Spleen (tissue), 11 donors: ENCODE data around the gene MYO16. TPM values are rescaled to one million over a fixed set of nuclear protein-coding genes. Genes with fewer than 3 reads are reported as not detected.

Source experiments
- DNase-seq: peaks from one replicate; pipeline ENCODE4 v3.0.0-alpha.2; 2020
- H3K27ac ChIP-seq, 8 donors: fragments of 200-600 bp; sonication (generic) in 7 of 8; 1 replicate in 4 of 8; 2 replicates in 4 of 8; pipeline versions ENCODE4 v1.5.0 to v1.8.0; 2016 to 2021; ENCODE audit warnings: inconsistent platforms in 4 of 8, mild to moderate bottlenecking in 4 of 8, moderate library complexity in 1 of 8
- H3K27me3 ChIP-seq, 7 donors: fragments of 200-600 bp; sonication (generic) in 6 of 7; replicated peaks in 1 of 7; 1 replicate in 4 of 7; 2 replicates in 3 of 7; pipeline versions ENCODE4 v1.5.0 to v1.8.0; 2016 to 2021; ENCODE audit warnings: inconsistent platforms in 3 of 7, mild to moderate bottlenecking in 1 of 7
- H3K36me3 ChIP-seq, 6 donors: fragments of 200-600 bp; sonication (generic) in 5 of 6; 1 replicate in 4 of 6; 2 replicates in 2 of 6; pipeline versions ENCODE4 v1.5.0 to v1.8.0; 2016 to 2021; ENCODE audit warnings: inconsistent platforms in 2 of 6
- H3K4me1 ChIP-seq, 6 donors: fragments of 200-600 bp; sonication (generic) in 5 of 6; 1 replicate in 3 of 6; 2 replicates in 3 of 6; pipeline versions ENCODE4 v1.5.0 to v1.8.0; 2016 to 2021; ENCODE audit warnings: inconsistent platforms in 3 of 6
- H3K4me3 ChIP-seq, 8 donors: fragments of 200-600 bp; sonication (generic) in 7 of 8; 1 replicate in 4 of 8; 2 replicates in 4 of 8; pipeline versions ENCODE4 v1.5.0 to v1.8.0; 2016 to 2021; ENCODE audit warnings: inconsistent platforms in 4 of 8, mild to moderate bottlenecking in 4 of 8, moderate library complexity in 2 of 8
- H3K9me3 ChIP-seq, 8 donors: fragments of 200-600 bp; sonication (generic) in 7 of 8; 1 replicate in 4 of 8; 2 replicates in 4 of 8; pipeline versions ENCODE4 v1.5.0 to v1.8.0; 2016 to 2021; ENCODE audit warnings: inconsistent platforms in 4 of 8
- POLR2A ChIP-seq, 3 donors: fragments of 450-650 bp; IDR thresholded peaks; one replicate each; pipeline ENCODE4 v1.5.1; 2017; ENCODE audit warnings: antibody characterized with exemption in 3 of 3, mild to moderate bottlenecking in 1 of 3
- POLR2AphosphoS5 ChIP-seq, 3 donors: sonication (generic); formaldehyde crosslinking; IDR thresholded peaks; one replicate each; pipeline ENCODE4 v1.5.1; 2017; ENCODE audit warnings: antibody characterized with exemption in 3 of 3
- WGBS, 5 donors: extraction: QIAGEN DNeasy Blood & Tissue Kit in 3 of 5; methylation state at CpG; one replicate each; pipeline versions ENCODE4 v1.1.5 to v1.1.7; 2013 to 2018; 5-methylcytosine and 5-hydroxymethylcytosine counted together
- intact Hi-C: fragments of 100-400 bp; cut with DNase I; formaldehyde crosslinking; loops from one replicate; pipeline ENCODE4 v1.15.0; 2023; ENCODE audit warnings: low total_unique reads
- polyA plus RNA-seq, 3 donors: library from polyadenylated mRNA; stranded (reverse); fragments of 200-250 nt; gene quantifications; one replicate each; pipeline ENCODE4 v1.2.1, GENCODE V29; 2013
- total RNA-seq, 7 donors: library from RNA; depleted of rRNA in 3 of 7; stranded (reverse); fragments of >200 nt in 3 of 7; fragmentation: NEBNext Ultra II Directional in 4 of 7; extraction: Animal tissue kit (Norgen Biotek cat#: 25700) in 4 of 7; gene quantifications; one replicate each; pipeline versions ENCODE4 v1.1.0 to v1.2.1, GENCODE V29; 2016 to 2021
- TF ChIP-seq, protein P1 (sequence below), 11 experiments: fragments of 200-600 bp in 7 of 11; fragments of 450-650 bp in 4 of 11; sonication (generic) in 4 of 11; IDR thresholded peaks in 8 of 11; conservative IDR thresholded peaks in 3 of 11; 1 replicate in 7 of 11; 2 replicates in 4 of 11; pipeline versions ENCODE4 v1.4.0 to v1.8.0; 2016 to 2021; ENCODE audit warnings: antibody characterized with exemption in 11 of 11, inconsistent platforms in 4 of 11, mild to moderate bottlenecking in 1 of 11
- donor health status: healthy with polysubstance abuse.
- donor health status: DM: no; HTN: no; CAD: no; lungs with moderate emphysema.
- donor health status: DM: no; HTN: no; CAD: no.
- donor health status: Bipolar disorder and iron deficiency.
- donor health status: healthy.
- donor health status: DM: no; HTN: no; CAD: no.
- donor health status: DM: yes; HTN: yes; CAD: no.

MYO16 gene
- total and polyA plus RNA-seq, 10 donors = 0.03 to 0.51 (median 0.26) TPM; not detected in 1

DNA sequence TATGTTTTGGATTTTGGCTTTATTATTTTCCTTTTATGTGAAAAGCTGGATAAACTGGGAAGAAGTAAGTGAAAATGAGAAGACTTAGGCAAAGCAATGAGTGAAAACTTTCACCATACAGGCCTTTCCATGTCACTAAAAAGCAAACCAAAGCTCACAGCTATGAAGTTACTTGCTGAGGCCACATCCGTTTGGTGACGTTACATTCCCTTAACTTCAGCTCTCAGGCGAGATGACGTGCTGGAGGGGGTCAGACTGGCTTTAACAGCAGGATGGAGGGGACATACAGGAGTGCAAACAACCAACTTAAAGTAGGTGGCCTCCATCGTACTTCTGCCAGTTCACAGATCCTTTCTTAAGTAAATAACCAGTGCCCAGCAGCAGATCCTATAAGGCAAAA lies 522.3 kb downstream of the MYO16 start:
- Histone ChIP-seq H3K27ac (no peak overlapping the region), H3K36me3 (no peaks in the 10 kb centered on the region), H3K4me3 (no peak overlapping the region), H3K4me1 (no peaks in the 10 kb centered on the region), H3K27me3 (peaks cover 0 to 35% (median 0%) of the 10 kb centered on the region in 7 donors), H3K9me3 (no peaks in the 10 kb centered on the region)
- intact Hi-C loops = no loop called here
- WGBS, 5 donors = 64 to 86% (median 76%) methylated on average over 5 of the region's 5 CpGs
- no peak for DNase-seq
- TF ChIP-seq POLR2AphosphoS5 (IDR thresholded peaks at IDR 0.05) (no peak), POLR2A (IDR thresholded peaks at IDR 0.05) (no peak)
- TF ChIP-seq, protein P1, sequence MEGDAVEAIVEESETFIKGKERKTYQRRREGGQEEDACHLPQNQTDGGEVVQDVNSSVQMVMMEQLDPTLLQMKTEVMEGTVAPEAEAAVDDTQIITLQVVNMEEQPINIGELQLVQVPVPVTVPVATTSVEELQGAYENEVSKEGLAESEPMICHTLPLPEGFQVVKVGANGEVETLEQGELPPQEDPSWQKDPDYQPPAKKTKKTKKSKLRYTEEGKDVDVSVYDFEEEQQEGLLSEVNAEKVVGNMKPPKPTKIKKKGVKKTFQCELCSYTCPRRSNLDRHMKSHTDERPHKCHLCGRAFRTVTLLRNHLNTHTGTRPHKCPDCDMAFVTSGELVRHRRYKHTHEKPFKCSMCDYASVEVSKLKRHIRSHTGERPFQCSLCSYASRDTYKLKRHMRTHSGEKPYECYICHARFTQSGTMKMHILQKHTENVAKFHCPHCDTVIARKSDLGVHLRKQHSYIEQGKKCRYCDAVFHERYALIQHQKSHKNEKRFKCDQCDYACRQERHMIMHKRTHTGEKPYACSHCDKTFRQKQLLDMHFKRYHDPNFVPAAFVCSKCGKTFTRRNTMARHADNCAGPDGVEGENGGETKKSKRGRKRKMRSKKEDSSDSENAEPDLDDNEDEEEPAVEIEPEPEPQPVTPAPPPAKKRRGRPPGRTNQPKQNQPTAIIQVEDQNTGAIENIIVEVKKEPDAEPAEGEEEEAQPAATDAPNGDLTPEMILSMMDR (IDR thresholded peaks at IDR 0.05 in 8 of 11, conservative IDR thresholded peaks at IDR 0.05 in 3 of 11) = no peak

DNA sequence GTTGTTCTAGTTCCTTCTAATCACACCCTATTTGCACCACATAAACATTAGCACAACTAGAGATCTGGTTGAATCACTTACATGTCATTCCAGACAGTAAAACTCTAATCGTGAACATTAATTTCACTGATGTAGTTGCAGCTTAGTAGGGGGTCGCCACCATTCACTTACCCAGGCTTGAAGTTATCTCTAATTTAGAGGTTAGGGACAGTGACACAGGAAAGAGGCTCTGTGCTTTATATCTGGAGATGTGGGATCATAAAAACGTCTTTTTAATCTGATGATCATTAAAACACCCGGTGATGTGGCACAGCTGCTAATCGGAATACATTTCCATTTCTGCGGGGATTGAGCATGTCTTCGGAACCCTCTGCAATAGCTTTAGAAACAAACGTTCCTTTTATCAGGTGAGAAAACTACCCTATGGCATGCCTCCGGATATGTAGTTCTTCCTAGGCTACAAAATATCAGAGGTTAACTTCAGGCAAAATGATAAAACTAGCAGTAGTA lies 523.0 kb downstream of the MYO16 start:
- Histone ChIP-seq H3K9me3 (no peaks in the 10 kb centered on the region), H3K36me3 (no peaks in the 10 kb centered on the region), H3K27ac (no peak overlapping the region), H3K27me3 (peaks cover 0 to 40% (median 0%) of the 10 kb centered on the region in 7 donors), H3K4me1 (no peaks in the 10 kb centered on the region), H3K4me3 (no peak overlapping the region)
- intact Hi-C loops = no loop called here
- no peak for DNase-seq
- TF ChIP-seq, protein P1 (IDR thresholded peaks at IDR 0.05 in 8 of 11, conservative IDR thresholded peaks at IDR 0.05 in 3 of 11) = no peak
- TF ChIP-seq POLR2AphosphoS5 (IDR thresholded peaks at IDR 0.05) (no peak), POLR2A (IDR thresholded peaks at IDR 0.05) (no peak)
- WGBS, 5 donors = 78 to 84% (median 81%) methylated on average over 9 of the region's 9 CpGs

DNA sequence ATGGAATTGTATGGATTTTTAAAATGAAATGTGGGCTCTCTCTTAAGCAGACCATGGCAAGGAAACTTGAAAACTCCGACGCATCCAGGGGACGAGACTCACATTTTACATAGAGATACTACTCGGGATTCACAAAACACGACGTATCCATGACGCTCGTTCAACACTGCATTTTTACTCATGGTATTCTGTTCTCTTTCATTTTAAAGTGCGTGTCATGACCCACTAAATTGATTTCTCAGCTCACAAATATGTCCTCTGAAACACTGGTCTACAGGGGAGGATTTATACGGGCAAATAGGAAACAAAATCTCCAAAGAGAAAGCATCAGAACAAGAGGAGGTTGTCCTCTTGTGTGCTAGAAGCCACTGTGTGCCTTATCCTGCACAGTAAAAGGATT lies 523.5 kb downstream of the MYO16 start:
- no peaks in the 10 kb centered on the region for H3K9me3 ChIP-seq
- no peak for DNase-seq
- TF ChIP-seq, protein P1 (IDR thresholded peaks at IDR 0.05 in 8 of 11, conservative IDR thresholded peaks at IDR 0.05 in 3 of 11) = no peak
- no peak for TF ChIP-seq POLR2A (IDR thresholded peaks at IDR 0.05)
- no peak for TF ChIP-seq POLR2AphosphoS5 (IDR thresholded peaks at IDR 0.05)
- no peaks in the 10 kb centered on the region for H3K4me1 ChIP-seq
- intact Hi-C loops = no loop called here
- peaks cover 0 to 44% (median 0%) of the 10 kb centered on the region in 7 donors for H3K27me3 ChIP-seq
- H3K36me3 ChIP-seq = no peaks in the 10 kb centered on the region
- no peak overlapping the region for H3K4me3 ChIP-seq
- no peak overlapping the region for H3K27ac ChIP-seq
- WGBS, 5 donors = 87 to 94% (median 91%) methylated on average over 10 of the region's 10 CpGs

DNA sequence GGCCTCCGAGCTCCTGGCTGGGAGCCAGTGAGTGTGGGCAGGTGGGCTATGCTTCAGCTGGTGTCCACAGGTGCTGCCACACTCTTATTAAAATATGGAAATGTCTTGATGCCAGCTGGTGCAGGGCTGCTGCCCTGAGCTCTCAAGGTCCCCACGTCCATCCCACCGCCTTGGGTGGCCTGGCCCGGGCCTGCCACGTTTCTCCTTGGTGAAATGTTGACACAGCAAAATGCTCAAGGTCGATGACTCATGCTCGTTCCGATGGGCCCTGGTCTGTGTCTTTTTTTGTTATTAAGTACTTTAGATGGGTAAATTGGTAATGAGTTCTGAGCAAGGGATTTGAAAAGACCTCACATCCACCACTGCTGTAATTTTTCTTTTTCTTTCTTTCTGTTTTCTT lies 524.7 kb downstream of the MYO16 start:
- peaks cover 0 to 38% (median 0%) of the 10 kb centered on the region in 7 donors for H3K27me3 ChIP-seq
- WGBS, 5 donors = 57 to 72% (median 65%) methylated on average over 8 of the region's 8 CpGs
- H3K4me3 ChIP-seq = no peak overlapping the region
- DNase-seq = no peak
- H3K36me3 ChIP-seq = no peaks in the 10 kb centered on the region
- intact Hi-C loops = no loop called here
- no peaks in the 10 kb centered on the region for H3K9me3 ChIP-seq
- TF ChIP-seq POLR2A (IDR thresholded peaks at IDR 0.05) (no peak), POLR2AphosphoS5 (IDR thresholded peaks at IDR 0.05) (no peak)
- TF ChIP-seq, protein P1 (IDR thresholded peaks at IDR 0.05 in 8 of 11, conservative IDR thresholded peaks at IDR 0.05 in 3 of 11) = no peak
- no peaks in the 10 kb centered on the region for H3K4me1 ChIP-seq
- no peak overlapping the region for H3K27ac ChIP-seq
